SKM-1 (cell line): Measurements from ENCODE around the gene CNOT1.

ENCODE experiments used
- DNase-seq: peaks from one replicate; lab custom pipeline; 2025; ENCODE audit not compliant: unreplicated experiment; lab: John Stamatoyannopoulos, UW

The CNOT1 gene

GRCh38 chr16:58488531-58488930 lies 141.1 kb downstream of the CNOT1 start:
- no peak for DNase-seq

- peak; percentile 36 for DNase-seq
Measured at GRCh38 chr16:58487566-58488351, 141.9 kb downstream of the CNOT1 start.

GRCh38 chr16:58485184-58485887 lies 144.3 kb downstream of the CNOT1 start:
- DNase-seq = no peak

- DNase-seq = no peak
Measured at GRCh38 chr16:58481931-58482330, 147.7 kb downstream of the CNOT1 start.

GRCh38 chr16:58481226-58481869 lies 148.3 kb downstream of the CNOT1 start:
- no peak for DNase-seq

GRCh38 chr16:58478427-58478826 lies 151.2 kb downstream of the CNOT1 start:
- no peak for DNase-seq

- no peak for DNase-seq
Measured at GRCh38 chr16:58476791-58477190, 152.8 kb downstream of the CNOT1 start.

- DNase-seq = no peak
Measured at GRCh38 chr16:58475091-58475619, 154.5 kb downstream of the CNOT1 start.

GRCh38 chr16:58474296-58474695 lies 155.3 kb downstream of the CNOT1 start:
- no peak for DNase-seq

GRCh38 chr16:58472827-58473226 lies 156.8 kb downstream of the CNOT1 start:
- DNase-seq = no peak

- no peak for DNase-seq
Measured at GRCh38 chr16:58472266-58472665, 157.4 kb downstream of the CNOT1 start.

- DNase-seq = no peak
Measured at GRCh38 chr16:58471209-58471975, 158.2 kb downstream of the CNOT1 start.
